Right atrium auricular region (tissue), 2 donors: ENCODE results near the gene PRPF39. TPM values are rescaled to one million over a fixed set of nuclear protein-coding genes. Genes with fewer than 3 reads are reported as not detected.

Experiments
- DNase-seq: peaks from one replicate; pipeline ENCODE4 v3.0.0-alpha.2; 2019; ENCODE audit warnings: low spot score
- H3K27ac ChIP-seq, 2 donors: fragments of 200-600 bp; sonication (generic); 1 replicate in 1 of 2; 2 replicates in 1 of 2; pipeline ENCODE4 v1.5.1; 2016 to 2019
- H3K27me3 ChIP-seq, 2 donors: fragments of 200-600 bp; sonication (generic); one replicate each; pipeline versions ENCODE4 v1.5.1 to v1.6.0; 2017 to 2019
- H3K36me3 ChIP-seq: fragments of 200-600 bp; sonication (generic); one replicate; pipeline ENCODE4 v1.5.1; 2016
- H3K4me1 ChIP-seq, 2 donors: fragments of 200-600 bp; sonication (generic); one replicate each; pipeline versions ENCODE4 v1.5.1 to v1.6.0; 2017 to 2019
- H3K4me3 ChIP-seq, 2 donors: fragments of 200-600 bp; sonication (generic); 1 replicate in 1 of 2; 2 replicates in 1 of 2; pipeline ENCODE4 v1.5.1; 2017 to 2019; ENCODE audit warnings: mild to moderate bottlenecking in 1 of 2, moderate library complexity in 1 of 2
- H3K9me3 ChIP-seq, 2 donors: fragments of 200-600 bp; sonication (generic); one replicate each; pipeline ENCODE4 v1.5.1; 2019
- CTCF ChIP-seq, 2 donors: fragments of 200-600 bp; sonication (generic); IDR thresholded peaks; one replicate each; pipeline ENCODE4 v1.5.1; 2019; ENCODE audit warnings: antibody characterized with exemption in 2 of 2
- total RNA-seq, 2 donors: library from RNA; depleted of rRNA; stranded (reverse); fragments of >200 nt; gene quantifications; one replicate each; pipeline ENCODE4 v1.1.0, GENCODE V29; 2016

Gene PRPF39
- total RNA-seq, 2 donors from 2014 or later = 7.8 to 8.0 TPM

GRCh38 chr14:45083617-45083975 lies 320 bp upstream of the PRPF39 start:
- Histone ChIP-seq H3K4me3 (peak overlapping the region; percentile 69 to 79), H3K36me3 (no peaks in the 10 kb centered on the region), H3K4me1 (peaks cover 0 to 27% of the 10 kb centered on the region in 2 donors), H3K27ac (peak overlapping the region; percentile 88 to 92), H3K27me3 (no peaks in the 10 kb centered on the region), H3K9me3 (no peaks in the 10 kb centered on the region)
- TF ChIP-seq CTCF (IDR thresholded peaks at IDR 0.05) = no peak
- no peak for DNase-seq

GRCh38 chr14:45084946-45085346 lies 1.0 kb downstream of the PRPF39 start:
- H3K36me3 ChIP-seq = no peaks in the 10 kb centered on the region
- no peak for TF ChIP-seq CTCF (IDR thresholded peaks at IDR 0.05)
- H3K9me3 ChIP-seq = no peaks in the 10 kb centered on the region
- H3K4me3 ChIP-seq = peak overlapping the region; percentile 69 to 79
- H3K27ac ChIP-seq = peak overlapping the region; percentile 88 to 92
- no peaks in the 10 kb centered on the region for H3K27me3 ChIP-seq
- peaks cover 0 to 27% of the 10 kb centered on the region in 2 donors for H3K4me1 ChIP-seq
- no peak for DNase-seq

- H3K4me3 ChIP-seq = no peak overlapping the region
- no peak overlapping the region for H3K27ac ChIP-seq
- no peak for TF ChIP-seq CTCF (IDR thresholded peaks at IDR 0.05)
- no peaks in the 10 kb centered on the region for H3K9me3 ChIP-seq
- no peak for DNase-seq
- no peaks in the 10 kb centered on the region for H3K27me3 ChIP-seq
- H3K4me1 ChIP-seq = peaks cover 0 to 29% of the 10 kb centered on the region in 2 donors
- H3K36me3 ChIP-seq = no peaks in the 10 kb centered on the region
Measured at GRCh38 chr14:45089813-45090212, 5.9 kb downstream of the PRPF39 start.

GRCh38 chr14:45091710-45092109 lies 7.8 kb downstream of the PRPF39 start:
- H3K4me1 ChIP-seq = peaks cover 0 to 11% of the 10 kb centered on the region in 2 donors
- H3K36me3 ChIP-seq = peaks cover 7% of the 10 kb centered on the region
- H3K27ac ChIP-seq = no peak overlapping the region
- DNase-seq = no peak
- no peak overlapping the region for H3K4me3 ChIP-seq
- H3K27me3 ChIP-seq = no peaks in the 10 kb centered on the region
- no peaks in the 10 kb centered on the region for H3K9me3 ChIP-seq
- no peak for TF ChIP-seq CTCF (IDR thresholded peaks at IDR 0.05)

- no peak for TF ChIP-seq CTCF (IDR thresholded peaks at IDR 0.05)
- peaks cover 0 to 5% of the 10 kb centered on the region in 2 donors for H3K4me1 ChIP-seq
Measured at GRCh38 chr14:45094275-45094674, 10.4 kb downstream of the PRPF39 start.

GRCh38 chr14:45095143-45095542 lies 11.2 kb downstream of the PRPF39 start:
- no peak for TF ChIP-seq CTCF (IDR thresholded peaks at IDR 0.05)
- no peak overlapping the region for H3K4me3 ChIP-seq
- DNase-seq = no peak
- no peaks in the 10 kb centered on the region for H3K27me3 ChIP-seq
- H3K4me1 ChIP-seq = peaks cover 0 to 5% of the 10 kb centered on the region in 2 donors
- no peaks in the 10 kb centered on the region for H3K9me3 ChIP-seq
- H3K27ac ChIP-seq = no peak overlapping the region
- peaks cover 37% of the 10 kb centered on the region for H3K36me3 ChIP-seq

More at GRCh38 chr14:45094275-45094674, 10.4 kb downstream of the PRPF39 start:
- no peaks in the 10 kb centered on the region for H3K9me3 ChIP-seq
- H3K27ac ChIP-seq = no peak overlapping the region
- no peaks in the 10 kb centered on the region for H3K27me3 ChIP-seq
- no peak for DNase-seq
- peaks cover 28% of the 10 kb centered on the region for H3K36me3 ChIP-seq
- no peak overlapping the region for H3K4me3 ChIP-seq
